RPMI7951 (cell line): Measurements from ENCODE around the gene TMEM92. TPM values are rescaled to one million over a fixed set of nuclear protein-coding genes. Genes with fewer than 3 reads are reported as not detected.
"Not testable (repeated sequence)": the region's sequence is repeated elsewhere in the genome, so short reads cannot be mapped to it uniquely, and the experiment has no call there.

ENCODE experiments used
- DNase-seq: peaks from one replicate; pipeline ENCODE4 v3.0.0-alpha.2; 2012; ENCODE audit warnings: low read depth
- total RNA-seq: library from RNA; depleted of rRNA; stranded (reverse); fragments of >200 nt; shearing (Covaris generic); gene quantifications from 2 replicates; pipeline ENCODE4 v1.2.3, GENCODE V29; 2014

TMEM92 gene
- total RNA-seq, 1 experiment from 2014 or later: not detected

DNA sequence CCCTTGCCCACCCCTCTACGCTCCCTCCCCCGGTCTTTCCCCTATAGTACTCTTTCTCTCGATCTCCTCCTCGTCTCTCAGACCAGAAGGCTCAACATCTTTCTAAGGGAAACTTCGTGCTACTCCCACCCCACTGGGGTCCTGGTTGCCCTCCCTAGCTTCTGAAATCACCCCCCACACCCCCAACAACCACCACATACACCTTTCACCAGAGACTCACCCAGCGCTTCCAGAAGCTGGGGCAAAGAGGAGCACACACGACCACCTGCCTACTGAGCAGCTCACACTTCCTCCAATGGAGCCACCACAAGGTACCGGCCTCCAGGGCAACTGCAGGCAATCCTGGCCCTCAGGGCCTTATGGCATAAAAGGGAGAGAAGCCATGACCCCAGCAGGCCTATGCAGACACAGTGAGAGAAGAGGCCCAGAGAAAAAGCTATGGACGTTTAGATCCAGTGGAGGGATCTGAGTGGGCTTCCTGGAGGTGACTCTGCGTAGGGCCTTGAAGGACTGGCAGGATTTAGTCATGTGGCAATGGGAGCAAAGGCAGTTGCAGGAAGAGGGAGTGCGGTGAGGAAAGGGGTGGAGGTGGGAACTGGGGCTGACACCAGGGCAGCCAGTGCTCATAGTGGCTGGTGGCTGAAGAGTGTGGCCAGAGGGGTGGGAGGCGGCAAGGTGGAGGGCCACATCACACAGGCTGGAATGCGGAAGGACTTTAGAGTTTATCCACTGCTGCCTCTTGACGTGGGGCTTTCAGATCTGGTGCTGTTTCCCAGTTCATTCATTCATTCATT, 12.1 kb upstream of the TMEM92 start:
- no peak for DNase-seq

DNA sequence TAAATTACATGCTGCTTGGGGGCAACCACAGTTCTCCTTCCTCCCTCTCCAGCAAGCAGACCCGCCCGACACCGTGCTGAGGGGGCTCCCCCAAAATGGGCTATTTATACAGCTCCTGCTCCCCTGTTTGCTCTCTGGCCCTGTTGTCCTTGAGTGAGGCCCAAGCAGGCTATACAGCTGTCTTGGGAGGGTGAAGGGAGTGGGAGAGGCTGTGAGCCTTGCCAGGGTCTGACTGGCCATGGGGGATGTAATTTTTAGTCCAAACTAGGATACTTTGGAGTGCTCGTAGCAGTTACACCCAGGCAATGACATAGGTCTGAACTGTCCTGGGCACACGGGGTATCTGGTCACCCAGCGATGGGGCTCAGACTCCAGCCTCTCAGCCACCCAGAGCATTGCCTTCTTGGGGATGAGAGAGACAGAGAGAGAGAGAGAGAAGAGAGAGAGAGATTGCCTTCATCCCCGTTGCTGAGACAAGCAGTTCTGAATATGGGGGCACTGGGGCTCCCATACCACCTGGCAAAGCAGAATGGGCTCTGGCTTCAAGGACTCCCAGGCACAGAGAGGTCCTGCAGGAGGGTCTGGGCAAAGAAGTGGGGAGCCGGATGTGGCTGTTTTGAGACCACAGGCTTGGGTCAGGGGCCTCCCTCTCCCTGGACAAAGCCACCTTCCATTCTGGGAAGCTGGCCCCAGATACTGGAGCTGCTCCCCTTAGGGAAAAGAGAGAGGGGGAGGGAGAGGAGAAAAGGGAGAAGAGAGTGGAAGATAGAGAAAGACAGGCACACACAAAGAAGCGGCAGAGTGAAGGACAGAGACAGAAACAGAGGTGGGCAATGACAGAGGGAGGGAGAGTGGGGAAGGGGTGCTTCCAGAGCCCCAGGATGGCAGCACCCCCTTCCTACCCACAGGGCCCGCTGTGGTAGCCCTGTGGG, 10.7 kb upstream of the TMEM92 start:
- no peak for DNase-seq

DNA sequence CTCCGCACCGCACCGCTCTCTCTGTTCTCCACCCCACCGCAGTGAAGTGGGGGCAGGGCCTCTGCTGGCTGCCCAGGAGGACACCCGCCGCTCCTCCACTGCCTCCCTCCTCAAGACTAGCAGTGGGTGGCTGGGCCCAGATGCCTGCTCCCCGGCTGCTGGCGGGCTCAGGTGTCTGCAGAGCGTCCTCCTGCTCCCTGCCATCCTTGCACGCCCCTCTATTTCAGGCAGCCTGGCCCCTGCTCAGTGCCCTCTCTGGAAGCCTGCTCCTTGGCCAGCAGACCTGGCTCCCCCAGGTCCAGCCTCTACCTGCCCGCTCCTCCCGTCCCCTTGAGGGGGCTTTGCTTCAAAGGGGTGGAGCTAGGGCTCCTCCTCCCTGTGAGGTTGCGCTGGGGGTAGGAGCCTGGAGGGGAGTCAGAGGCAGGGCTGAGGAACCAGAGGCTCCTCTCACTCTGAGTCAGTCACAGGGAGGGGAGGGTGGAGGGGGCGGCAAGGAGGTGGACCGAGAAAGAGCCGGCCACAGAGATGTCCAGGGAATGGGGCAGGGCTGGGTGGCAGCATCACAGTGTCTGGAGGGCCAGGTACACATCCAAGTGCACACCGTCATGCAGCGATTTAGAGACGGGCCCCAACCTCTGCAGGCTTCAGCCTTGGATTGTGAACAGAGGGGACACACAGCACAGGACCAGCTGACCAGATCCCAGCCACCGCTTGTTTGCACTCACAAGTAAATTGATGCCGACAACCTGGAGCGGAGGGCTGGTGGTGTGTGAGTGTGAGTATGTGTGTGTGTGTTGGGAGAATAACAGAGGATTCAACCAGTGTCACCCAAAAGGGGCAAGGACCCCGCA, 9.8 kb upstream of the TMEM92 start:
- DNase-seq: peak; percentile 32

DNA sequence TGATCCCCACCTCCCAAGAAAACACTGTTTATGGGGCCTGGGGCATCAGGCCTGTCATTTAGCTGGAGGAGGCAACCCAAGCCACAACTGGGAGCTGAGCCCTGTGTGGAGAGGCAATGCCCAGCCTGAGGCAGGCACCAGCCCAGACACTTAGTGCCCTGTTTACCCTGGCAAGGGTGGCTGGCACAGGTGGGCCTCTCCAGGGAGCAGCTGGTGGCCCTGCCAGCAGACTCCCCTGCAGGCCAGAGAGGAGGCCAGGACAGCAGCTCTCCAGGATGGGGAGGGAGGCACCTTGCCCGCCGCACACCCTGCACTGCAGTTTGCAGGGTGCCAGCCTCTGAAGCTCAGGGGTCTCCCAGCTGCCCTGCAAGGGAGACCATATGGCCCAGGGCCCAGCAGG, 9.1 kb upstream of the TMEM92 start:
- no peak for DNase-seq

DNA sequence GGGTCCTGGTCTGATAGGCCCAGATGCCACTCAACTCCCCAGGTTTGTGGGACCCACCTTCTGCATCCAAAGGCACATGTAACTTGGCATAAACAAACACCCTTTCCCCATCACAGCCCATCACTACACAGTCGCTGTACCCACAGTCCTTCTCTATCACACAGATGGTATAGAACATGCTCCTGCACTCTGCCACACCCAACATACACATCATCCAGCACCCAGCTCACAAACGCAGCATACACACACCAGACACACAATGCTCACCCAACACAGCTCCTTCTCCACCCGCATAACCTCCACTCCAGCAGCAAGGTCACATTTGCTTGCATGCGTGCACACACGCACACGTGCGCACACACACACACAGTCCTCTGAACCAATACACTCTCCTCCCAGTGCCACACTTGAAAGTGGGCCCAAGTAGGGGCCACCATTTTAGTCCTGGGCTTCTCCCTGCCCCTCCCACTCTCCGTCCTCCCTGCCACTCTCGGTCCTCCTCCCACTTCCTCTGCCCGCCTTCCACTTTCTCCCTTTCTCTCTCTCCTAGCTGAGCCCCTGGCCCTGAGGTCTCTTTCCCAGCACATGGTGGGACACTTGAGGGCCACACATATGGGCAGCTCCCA, 8.5 kb upstream of the TMEM92 start:
- peak; percentile 34 for DNase-seq

DNA sequence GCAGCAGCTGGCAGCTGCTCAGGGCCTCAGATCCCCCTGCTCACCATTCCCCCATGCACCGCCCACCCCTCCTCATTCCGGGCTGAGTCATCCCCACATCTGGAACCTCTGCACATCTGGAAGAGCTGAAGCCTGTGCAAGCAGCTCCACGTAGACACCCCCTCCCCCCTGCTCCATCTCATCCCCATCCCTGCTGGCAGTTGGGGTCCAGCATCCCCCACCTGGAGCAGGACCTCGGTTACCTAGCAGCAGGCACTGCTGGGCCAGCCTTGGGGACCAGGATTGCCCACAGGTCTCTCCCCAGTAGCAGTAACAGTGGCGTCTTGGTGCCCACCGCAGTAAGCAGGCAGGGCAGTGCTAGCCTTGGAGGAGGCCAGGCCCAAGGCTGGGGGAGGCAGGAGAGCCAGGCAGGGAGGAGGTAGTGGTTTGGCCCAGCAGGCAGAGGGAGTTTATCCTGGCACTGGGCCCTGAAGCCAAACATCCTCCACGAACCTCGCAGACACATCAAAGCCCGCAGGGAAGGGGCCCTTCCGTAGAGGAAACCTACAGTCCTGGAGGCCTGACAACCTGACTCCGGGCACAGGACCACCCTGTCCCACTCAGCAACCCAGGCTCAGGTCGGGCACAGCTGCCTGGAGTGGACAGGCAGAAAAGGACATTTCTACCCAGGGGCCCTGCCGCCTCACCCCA, 7.7 kb upstream of the TMEM92 start:
- DNase-seq: peak; percentile 90

DNA sequence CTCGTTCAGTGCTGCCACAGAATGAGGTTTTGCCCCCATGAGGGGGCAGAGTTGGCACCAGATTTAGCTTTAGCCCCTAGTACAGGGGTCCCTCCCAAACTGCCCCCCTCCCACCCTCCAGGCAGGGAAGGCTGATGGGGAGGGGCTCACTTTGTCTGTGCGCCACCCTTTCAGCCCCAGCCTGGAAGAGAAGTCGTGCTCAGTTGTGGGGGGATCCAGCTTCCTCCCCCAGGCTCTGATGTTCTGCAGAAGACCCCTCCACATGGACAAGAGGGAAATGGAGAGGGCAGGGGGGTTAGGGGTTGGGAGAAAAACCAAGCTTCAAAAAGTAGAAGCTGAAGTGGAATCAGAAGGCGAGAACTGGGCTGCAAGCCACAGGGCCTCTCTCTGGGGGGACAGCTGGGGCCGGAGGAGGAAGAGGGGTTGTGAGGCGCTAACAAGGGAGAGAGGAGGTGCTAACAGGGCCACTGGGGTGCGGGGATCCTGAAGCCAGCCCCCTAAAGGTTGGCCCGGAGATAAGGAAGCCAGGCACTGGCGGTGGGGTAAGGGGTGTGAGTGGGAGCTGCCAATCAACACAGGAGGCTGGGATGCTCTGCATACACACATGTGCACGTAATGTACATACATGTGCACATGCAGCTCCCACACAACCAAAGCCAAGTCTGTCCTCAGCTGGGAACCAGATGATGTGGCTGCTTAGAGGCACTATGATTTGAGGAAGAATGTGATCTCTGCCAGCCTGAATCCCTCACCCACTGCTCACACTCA, 7.0 kb upstream of the TMEM92 start:
- peak; percentile 55 for DNase-seq

DNA sequence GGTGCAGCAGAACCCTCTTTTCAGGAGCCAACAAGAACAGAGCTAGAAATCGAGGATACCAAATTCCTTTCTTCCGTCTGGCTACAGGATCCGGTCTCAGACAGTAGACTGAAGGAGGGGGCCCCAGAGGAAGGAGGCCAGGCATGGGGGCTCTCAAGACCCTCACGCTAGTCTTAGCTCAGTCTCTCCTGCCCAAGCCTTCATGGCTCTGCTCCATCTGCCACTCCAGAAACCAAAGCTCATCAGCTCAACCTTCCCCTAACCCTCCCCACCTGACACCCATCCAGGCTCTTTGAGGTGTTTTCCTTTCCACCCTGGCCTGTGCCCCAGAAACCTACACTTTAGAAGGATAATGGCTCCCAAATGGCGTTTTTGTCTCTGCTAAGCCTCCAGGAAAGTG, 6.2 kb upstream of the TMEM92 start:
- no peak for DNase-seq

DNA sequence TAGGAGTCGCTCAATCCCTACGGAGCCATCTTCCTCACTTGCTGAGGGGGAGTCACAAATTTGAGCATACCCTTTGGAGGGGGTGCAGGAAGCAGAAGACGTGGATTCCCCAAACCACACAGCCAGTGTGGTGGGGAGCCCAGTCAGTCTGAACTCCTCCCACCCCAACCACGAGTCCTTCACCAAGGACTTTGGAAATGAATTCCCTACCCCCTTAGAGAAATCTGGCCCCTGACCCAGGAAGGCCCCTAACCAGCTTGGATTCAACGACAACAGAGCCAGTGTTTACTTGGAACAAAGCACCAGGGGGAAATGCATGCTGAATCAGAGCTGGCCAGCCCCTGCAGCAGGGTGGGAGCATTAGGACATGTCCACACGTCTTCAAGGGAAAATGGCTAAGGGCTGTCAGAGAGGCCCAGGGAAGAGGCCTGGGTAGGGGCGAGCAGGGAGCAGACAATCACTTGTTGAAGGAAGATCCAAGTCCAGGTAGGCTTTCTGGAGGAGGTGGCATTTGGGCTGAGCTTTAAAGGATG, 5.5 kb upstream of the TMEM92 start:
- no peak for DNase-seq

DNA sequence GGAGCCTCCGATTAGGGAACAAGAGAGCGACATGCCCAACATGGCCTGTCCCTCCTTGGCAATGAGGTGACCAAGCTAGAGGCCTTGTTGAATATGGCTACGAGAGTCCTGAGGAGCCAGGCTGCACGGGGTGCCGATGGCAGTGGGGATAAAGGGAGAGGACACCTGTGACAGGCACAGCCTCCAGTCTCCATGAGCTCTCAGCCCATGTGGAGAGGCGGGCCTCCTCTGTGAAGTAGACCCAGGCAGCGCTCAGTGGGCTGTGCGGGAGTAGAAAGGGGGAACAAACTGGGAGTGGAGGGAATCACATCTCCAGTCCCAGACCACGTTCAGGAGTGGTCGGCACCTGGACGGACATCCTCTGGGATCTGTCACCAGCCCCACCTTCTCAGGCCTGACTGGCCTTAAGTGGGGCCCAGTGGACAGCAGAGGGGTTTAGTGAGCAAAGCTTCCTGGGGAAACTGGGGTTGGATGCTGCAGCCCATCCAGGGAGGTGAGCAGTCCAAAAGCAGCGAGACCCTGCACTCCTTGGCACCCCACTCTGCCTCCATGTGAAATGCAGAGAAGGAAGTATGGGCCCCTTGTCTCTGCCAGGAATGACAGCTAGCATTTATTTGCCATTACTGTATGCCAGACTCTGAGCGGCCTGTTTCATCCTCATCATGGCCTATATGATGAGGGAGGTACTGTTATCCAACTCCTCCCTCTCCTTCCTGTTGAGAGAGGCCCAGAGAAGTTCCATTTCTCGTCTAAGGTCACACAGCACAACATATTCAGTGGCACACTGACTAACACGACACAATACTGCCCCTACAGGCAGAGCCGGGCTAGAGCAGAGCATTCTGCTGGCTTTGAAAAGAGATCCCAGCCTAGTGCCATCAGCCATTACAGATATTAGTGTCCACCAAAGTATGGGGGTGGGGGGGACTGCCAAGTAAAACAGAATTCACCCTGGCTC, 4.5 kb upstream of the TMEM92 start:
- DNase-seq: peak; percentile 71

DNA sequence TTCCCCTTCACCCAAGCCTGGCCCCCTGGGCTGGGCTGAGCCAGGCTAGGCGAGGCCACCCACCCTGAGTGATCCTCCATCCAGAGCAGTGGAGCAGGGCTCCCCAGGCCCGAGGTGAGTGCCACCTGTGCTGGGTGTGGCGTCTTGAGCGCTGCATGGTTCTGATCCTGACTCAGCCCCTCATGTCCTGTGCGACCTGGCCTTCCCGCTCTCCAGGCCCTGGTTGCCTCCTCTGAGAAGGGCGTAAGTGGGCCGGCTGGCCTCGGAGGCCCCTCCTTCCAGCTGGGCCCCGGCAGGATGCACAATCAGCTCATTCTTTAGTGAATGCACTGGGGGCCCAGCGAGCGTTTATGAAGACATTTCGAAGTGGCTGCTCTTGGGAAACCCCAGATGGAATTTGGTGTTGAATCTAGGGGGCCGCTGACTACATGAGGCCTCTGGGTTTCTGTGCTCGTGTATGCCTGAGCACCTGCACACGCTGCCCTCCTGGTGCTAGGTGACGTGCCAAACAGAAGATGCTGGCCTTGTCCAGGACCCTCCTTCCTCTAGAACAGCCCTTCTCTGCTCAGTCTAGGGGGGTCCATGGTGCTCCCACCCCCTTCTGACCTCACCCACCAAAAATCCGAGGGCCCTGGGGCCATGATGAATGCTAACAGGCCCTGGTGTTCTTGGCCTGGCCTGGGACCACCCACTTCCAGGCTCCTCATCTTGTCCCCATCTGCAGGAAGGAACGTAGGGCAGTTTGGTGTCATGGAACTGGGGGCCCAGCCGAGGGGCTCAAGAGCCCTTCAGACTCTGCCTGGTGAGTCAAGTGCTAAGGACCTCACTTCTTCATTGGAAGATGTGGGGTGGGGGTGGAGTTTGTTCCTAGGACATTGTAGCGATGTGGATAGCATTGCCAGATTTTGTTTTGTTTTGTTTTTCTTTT, 3.6 kb upstream of the TMEM92 start:
- DNase-seq: peak; percentile 60

DNA sequence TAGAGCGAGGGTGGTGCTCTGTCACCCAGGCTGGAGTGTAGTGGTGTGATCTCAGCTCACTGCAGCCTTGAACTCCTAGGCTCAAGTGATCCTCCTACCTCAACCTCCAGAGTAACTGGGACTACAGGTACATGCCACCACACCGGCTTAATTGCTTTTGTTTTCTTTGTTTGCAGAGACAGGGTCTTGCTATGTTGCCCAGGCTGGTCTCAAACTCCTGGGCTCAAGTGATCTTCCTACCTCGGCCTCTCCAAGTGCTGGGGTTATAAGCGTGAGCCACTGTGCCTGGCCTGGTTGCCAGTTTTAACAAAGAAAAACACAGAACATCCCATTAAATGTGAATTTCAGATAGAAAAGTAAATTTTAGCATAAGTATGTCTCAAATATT, 2.9 kb upstream of the TMEM92 start:
- not testable (repeated sequence) for DNase-seq

DNA sequence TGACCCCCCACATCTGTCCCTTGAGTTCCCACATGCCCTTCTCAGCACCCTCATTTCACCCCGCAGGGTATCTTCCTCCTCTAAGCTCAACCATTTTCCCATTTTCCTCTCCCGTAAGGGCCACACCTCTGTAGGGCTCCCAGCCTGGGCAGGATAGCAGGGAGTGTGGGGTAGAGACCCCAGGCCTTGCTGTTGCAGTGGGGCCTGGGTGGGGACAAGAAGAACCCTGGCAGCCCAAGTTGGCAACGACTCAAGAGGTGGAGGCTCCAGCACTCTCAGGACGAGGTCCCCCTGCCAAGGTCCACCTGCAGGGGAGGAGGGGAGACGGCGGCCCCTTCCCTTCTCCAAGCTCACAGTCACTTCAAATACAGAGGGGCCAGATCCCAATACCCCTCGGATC, 2.0 kb upstream of the TMEM92 start:
- no peak for DNase-seq

DNA sequence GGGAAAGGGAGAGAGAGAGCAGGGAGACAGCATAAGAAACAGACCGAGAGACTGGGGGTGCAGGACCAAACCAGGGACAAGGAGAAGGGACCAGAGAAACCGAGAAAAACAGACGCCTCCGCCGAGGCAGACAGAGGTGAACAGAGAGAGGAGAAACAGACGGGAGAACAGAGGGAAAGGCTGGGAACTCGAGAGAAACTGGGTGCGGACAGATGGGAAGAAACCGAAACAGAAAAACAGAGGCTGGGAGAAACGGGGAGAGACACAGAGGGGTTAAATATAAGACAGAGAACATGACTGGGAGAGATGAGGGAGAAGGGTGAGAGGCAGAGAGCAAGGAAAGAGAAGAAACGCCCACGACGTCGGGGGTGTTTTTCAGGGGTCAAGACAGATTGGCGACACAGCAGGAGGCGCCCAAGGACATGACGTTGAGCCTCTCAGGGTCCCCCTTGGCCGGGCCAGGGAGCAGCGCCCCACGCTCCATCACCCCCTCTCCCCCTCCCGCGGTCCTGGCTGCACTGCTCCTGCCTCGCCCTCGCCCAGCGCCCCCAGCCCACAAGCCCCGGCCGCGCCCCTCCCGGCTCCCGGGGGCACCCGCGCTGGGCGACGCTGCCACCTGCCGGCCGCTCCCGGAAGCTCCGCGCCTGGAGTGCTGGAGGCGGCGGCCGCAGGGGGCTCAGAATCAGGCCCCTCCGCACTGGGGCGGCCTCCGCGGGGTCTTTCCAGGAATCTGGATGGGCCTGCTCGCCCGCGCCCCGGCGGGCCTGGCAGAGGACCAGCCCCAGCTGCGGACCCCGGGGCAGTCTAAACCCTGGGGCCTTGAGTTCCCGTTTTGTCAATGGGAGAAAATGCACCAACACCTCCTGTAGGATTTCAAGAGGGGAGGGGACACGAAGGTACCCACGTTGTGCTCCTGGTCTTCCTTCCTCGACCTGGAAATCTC, 1.3 kb upstream of the TMEM92 start:
- peak; percentile 43 for DNase-seq

DNA sequence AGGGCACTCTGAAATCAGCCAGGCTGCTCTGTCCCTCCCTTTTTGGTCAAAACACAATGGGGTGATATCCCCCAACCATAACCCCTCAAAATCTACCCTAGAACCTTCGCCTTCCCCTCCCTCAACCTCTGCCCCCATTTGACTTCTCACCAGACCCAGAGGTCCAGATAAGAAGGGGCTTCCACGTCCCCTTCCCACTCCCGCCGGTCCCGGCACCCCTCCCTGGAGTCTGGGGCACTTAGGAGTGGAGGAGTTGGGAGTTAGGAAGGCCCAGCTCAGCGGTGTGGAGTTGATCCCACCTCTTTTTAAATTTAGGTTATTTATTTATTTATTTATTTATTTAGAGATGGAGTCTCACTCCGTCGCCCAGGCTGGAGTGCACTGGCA, 619 bp upstream of the TMEM92 start:
- DNase-seq: no peak

DNA sequence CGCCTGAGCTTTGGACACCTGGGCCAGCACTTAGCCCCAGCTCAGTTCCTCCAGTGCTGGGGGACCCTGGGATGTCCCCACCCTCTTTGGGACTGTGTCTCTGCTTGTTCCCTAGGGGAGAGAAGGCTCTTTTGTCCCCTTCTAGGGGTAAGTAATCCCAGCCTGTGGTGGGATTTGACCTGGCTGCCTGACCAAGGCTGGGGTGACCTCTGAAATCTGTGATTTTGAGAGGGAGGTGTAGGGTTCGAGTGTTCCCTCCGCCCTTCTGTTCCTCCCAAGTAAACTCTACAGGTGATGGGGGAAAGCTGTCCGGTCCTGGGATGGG, 593 bp downstream of the TMEM92 start:
- DNase-seq: no peak

DNA sequence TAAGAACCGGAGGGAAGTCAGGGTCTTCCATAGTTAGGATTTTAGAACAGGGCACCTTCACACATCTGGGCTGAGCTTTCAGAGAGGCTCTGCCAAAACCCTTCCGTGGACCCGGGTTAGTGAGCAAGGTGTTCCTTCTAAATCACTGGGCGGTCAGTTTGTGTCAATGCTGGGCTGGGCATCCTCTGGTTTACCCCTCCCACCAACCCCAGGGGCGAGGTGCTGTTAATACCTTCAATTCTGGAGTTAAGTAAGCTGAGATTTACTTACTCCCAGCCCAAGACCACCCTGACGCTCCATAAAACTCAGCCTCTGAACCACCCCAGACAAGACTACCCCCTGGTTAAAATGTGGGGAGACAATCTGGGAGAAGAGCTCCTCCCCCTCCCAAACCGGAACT, 1.0 kb downstream of the TMEM92 start:
- DNase-seq: no peak
